HG03457 (cell line): ENCODE results near the gene EHD1.

Experiments used
- ATAC-seq: cut with Tn5 transposase; IDR thresholded peaks from one replicate; pipeline ENCODE4 v1.9.1; 2021; ENCODE audit warnings: moderate number of reproducible peaks; ENCODE audit not compliant: unreplicated experiment

EHD1 gene

DNA sequence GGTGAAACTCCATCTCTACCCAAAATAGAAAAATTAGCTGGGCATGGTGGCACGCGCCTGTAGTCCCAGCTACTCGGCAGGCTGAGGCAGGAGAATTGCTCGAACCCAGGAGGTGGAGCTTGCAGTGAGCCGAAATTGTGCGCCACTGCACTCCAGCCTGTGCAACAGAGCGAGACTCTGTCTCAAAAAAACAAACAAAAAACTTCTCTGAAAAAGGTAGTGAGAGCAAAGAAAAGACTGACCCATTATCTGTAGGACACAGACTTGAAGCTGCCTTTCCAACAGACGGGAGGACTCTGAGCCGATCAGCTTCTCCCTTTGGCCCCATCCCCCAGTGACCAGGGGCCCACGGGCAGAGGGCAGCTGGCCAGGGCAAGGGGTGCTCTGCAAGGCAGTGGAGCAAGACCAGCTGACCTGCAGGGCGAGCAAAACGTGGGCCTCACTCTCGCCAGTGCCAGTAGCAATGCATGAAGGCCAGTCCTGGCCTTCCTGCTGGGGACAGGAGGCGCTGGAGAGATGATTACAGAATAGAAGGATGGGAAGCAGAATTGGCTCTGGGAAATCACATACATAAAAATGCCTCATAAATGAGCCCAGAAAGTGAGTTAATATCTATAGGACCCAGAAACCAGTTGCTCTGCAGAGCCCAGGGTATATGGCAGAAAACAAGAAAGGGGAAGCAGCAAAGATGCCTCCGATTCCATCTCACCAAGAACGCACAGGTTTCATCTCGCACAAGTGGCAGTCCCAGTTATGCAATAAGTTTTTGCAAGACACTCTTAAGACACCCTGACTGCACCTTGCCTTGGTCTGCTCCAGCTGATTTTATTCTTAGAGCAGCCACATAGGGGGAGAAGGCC is 2.8 kb downstream of the EHD1 start:
- no peak for ATAC-seq

DNA sequence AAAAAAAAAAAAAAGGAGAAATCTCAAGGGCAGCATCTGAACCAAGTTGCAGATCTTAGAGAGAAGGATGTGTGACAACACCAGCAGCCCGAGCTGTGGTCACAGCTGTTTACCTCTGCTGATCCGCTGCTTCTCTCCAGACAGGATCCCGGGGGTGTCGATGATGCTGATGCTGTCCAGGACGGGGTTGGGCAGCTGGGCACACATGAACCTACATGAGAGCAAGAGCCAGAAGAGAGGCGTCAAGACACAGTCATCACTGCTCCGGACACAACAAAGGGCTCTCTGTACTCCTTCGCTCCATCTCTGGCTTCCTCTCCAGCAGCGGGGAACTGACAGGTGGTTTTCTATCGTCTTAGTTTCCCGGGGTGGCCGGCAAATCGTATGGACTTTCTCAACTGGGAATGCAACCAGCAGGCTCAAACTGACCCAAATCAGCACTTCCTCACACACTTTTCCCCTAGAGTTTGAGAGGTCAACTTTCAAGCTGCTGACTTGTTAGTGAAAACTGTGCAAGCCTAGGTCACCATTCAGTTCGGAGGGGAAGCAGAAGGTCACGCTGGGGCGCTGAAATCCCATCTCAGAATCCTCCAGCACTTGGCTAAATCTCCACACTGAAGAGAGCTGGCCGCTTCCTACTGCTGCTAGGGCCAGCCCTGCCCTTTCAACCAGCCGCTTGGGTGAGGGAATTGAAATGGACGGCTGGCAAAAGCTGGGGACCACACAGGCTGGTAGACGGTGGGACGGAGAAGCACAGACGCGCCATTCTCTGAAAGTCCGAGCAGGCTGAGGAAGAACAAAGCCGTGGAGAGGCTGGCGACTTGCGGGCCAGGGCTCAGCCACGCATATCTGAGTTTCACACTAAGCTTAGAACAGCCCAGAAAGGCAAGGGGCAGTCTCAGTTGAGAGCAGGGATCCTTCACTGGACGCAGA is 3.8 kb downstream of the EHD1 start:
- ATAC-seq = no peak

DNA sequence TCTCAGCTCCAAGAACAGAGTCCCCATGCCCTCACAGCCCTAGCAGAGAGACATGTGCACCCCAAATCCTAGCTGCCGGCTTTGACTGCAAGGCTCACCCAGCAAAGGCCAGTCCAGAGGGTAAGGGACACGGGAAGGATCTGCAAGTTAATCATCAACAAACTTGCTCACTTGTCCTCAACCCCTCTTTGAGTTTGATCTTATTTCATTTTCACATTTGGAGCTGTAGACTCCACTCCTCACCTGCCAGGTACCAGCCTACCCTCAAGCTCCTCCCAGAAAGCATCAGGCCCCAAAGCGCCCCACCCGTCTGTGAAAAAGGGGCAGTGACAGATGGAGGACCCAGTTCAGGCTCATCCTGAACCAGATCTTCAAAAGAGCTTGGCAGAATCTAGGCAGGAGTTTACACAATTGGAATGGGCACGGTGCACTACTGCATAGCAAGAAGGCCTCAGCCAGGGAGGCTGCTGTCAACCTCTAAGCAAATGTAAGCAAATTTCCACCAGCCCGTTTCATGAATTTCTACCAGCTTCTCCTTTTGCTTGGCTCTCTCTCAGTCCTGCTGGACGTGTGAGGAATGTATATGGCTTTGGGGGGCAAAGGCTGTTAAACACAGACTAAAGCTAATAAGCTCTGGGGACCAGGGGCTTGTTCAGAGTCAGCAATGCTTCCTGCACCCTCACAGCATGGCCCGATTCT is 5.5 kb downstream of the EHD1 start:
- ATAC-seq = no peak

DNA sequence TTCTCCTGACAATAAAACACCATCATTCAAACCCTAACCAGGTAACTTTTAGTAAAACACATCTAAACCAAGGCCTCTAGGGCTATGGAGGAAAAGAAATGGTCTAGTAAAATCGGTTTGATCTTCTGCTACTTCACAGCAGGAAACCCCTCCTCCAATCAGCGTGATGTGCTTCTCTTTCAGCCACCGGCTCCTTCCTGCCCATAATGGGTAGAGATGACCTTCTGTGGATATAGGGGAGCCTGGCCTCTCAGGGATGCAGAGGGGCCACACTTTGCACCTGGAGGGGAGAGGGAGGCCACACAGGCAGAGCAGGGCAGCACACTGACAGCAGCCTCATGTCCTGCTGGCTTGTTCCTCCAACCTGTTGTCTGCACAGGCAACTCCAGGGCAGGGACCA is 6.9 kb downstream of the EHD1 start:
- ATAC-seq = no peak

DNA sequence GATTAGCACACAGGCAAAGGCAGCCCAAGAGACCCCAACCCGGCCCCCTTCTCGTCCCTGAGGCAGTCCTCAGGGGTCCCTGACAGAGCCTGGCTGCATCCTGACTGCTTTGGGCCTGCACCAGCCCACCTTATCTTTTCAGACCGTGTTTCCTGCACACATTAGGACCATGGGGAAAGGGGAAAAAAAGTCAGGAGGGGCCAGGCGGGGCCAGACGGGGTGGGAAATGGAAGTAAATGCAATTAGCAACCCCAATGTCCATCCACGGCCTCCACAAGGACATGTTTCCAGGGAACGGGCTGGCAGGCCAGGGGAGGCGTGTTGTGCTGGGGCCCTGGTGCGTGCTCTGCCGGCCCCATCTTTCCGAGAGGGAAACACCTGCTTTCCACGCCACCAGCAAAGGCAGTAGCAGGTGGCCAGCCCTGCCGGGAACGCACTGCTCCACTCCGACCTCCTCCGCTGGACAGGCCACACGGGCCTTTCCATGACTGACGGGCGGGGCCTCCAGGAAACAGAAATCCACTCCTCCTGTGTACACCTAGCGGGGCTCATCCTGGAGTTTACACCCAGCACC is 7.4 kb downstream of the EHD1 start:
- ATAC-seq = no peak

DNA sequence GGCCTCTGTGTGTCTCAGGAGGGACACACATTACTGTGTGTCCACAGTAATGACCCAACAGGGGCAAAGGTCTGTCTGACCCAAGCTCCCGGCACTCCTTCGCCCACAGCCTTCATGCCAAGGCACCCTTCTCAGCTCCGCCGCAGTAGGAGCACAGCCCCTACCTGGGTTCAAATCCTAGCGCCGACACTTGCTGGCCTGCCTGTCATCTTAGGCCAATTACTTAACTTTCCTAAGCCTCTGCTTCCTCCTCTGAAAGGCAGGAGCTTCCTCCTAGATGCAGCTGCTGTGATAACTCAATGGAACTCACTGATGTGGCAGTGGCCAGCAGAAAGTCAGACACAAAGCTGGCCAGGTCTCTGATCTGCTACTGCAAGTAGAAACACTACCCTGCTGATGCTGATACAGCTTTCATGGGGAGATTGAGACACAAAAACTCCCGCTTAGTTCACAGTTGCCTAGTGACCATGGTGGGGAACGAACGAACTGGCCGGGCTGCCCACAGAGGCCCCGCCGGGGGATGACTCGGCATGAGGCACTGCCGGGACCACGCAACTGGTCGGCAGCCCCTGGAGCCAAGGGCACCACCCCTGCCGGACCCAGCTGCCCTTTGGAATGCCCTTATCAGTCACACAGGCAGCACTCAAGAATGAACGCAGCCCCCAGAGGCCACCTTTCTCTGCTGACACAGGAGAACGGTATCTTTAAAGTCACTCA is 8.1 kb downstream of the EHD1 start:
- ATAC-seq = no peak

DNA sequence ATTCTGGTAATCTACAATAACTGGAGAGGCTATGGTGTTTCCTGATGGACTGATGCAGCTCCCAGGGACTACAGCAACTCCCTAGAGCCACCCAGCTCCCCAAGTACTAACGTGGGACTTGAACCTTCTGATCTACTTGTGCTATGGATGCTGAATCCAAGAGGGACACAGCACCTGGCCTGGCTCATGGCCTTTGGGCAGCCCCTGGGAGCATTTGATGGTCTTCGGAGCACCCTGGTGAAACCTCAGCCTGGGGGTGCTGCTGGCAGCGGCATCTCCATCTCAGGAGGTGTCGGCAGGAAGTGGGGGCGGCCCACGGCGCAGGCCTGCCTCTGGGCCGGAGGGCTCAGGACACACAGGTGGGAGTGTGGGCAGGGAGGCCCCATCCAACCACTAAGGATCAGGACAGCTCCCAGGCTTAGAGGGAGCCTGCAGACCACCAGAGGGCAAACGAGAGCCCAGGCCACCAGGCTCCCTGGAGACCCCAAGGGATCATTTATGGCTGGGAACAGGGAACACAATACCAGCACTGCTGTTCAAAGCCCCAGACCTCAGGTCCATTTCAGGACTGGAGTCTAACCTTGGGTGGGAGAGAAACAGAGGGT is 8.7 kb downstream of the EHD1 start:
- ATAC-seq = no peak

DNA sequence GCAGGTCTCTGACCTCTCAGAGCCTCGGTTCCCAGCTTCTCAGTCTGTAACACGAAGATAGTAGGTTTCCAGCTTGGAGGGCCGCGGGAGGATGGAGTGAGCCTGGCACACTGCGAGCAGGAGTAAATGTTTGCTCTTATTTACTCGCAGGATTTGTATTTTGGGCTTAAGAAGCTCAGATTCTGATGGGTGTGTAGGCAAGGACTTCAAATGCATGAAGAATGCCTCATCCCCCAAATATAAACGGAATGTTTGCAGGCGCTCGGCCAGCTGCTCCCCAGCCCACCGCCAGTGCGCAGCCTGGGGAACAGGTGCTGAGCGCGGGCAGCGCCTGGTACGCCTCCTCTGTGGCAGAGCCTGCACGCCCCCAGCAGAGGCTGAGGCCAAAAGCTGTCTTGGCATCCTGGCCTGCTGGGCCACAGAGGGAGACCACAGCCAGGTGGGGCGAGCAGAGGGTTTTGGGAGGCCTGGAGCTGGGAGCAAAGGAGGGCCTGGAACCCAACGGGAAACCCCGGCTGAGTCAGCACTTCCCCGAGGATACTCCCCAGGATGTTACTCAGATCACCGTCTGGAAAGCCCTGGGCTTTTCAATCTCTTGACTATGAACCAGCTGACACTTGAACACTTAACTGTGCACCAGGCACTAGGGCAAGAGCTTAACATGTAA is 9.4 kb downstream of the EHD1 start:
- ATAC-seq = no peak

DNA sequence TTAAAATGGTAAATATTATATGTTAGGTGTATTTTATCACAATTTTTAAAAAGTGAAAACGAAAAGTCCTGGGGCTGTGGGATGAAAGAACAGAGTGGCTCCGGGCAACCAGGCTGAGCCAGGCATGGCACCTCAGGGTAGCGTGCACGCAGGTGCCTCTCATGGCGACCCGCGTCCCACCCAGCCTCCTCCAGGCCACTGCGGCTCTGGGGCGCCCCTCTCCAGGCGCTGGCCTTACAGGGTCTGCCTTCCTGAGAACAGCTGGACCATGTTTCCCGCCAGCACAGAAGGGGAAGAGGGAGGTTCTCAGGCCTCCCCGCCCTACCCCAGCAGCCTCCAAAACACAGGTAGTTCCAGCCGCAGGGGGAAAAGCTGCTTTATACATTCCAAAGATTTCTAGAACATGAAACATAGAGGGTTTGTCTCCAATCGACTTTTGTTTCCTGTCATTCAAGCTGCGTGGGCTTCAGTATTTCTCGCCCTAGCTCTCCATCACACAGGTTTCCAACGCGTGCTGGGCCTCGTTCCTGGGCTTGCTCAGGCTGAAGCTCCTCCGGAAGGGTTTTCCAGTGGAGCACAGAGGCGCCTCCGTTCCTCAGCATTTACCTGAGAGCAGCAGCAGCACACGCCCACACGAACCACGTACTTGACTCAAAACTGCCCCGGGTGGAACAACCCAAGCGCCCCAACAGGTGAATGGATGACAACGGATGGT is 10.5 kb downstream of the EHD1 start:
- ATAC-seq = no peak

DNA sequence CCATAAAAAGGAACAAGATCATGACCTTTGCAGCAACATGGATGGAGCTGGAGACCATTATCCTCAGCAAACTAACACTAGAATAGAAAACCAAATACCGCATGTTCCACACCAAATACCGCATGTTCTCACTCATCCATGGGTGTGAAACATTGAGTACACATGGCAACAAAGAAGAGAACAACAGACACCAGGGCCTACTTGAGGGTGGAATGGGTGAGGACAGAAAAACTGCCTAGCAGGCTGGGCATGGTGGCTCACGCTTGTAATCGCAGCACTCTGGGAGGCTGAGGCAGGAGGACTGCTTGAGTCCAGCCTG is 12.3 kb downstream of the EHD1 start:
- no peak for ATAC-seq

DNA sequence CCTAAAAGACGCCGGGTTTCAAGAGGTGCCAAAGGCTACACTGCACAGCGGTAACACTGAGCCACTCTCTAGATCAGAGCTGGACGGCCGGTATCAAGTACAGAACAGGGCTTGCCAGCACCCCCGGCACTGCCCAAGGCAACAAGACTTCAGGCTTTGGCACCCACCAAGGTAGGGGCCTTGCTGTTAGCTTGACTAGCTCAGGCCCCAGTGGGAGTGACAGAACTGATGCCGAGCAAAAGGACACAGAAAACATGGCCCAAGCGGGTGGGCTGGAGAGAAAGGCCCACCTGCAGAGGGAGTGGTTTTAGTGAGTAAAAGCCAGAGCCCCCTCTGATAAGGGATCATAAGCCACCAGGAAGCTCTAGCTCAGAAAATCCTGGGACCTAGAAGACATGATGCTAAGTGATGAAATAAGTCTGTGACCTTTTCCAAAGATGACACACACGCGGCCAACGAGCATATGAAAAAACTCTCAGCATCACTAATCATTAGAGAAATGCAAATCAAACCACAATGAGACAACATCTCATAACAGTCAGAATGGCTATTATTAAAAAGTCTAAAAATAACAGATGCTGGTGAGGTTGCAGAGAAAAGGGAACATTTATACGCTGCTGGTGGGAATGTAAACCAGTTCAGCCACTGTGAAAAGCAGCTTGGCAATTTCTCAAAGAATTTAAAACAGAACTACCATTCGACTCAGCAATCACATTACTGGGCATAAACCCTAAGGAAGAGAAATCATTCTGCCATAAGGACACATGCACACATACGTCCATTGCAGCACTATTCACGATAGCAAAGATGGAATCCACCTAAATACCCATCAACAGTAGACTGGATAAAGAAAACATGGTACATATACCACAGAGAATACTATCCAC is 12.9 kb downstream of the EHD1 start:
- no peak for ATAC-seq

DNA sequence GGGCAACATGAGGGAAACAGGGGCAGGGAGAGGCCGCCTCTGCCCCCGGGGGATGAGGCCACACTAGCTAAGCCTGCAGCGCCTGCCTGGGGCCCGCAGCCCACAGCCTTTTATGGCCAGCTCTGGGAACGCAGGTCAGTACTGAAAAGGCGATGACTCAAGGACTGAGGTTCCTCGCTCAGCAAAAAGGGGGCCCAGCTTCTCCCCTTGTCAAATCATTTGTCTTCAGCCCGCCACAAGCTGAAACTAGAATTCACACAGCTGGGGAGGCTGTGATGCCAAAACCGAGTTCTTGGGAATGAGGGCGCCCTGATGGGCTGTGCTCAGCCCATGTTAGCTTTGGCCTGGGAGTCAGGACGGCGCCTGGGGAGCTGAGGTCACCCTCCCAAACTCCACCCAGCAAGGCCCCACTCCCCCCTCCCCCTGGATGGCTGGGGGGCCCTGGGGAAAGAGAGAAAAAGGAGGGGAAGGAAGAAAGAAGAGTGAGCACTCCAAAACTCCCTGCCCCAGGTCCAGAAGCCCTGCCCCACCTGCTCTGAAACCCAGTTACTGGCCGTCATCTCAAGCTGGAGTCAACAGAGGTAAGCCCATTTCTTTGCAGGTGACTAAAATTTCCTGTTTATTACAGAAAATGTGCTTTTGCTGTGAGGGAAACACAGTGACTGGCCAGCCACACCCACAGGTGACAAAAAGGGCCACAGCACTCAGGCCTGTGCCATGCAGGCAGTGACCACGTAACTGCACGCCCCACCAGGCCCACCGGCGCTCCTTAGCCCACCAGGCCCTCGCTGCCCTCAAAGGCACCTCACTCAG is 13.7 kb downstream of the EHD1 start:
- ATAC-seq = no peak

DNA sequence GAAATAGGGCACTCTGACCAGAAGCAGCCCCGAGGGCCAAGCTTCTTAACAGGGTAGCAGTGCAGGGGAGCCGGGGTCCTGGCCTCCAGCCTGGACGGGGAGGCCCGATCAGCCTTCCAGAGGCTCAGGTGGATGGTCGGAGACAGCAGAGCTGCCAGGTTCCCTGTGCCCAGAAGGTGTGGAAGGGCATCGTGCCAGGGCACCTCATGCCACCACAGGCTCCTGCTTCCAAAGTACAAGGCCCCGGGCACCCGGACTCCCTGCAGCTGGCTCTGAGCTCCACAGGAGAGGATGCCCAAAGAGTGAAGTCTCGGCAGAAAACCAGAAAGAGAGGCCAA is 14.3 kb downstream of the EHD1 start:
- ATAC-seq = no peak

DNA sequence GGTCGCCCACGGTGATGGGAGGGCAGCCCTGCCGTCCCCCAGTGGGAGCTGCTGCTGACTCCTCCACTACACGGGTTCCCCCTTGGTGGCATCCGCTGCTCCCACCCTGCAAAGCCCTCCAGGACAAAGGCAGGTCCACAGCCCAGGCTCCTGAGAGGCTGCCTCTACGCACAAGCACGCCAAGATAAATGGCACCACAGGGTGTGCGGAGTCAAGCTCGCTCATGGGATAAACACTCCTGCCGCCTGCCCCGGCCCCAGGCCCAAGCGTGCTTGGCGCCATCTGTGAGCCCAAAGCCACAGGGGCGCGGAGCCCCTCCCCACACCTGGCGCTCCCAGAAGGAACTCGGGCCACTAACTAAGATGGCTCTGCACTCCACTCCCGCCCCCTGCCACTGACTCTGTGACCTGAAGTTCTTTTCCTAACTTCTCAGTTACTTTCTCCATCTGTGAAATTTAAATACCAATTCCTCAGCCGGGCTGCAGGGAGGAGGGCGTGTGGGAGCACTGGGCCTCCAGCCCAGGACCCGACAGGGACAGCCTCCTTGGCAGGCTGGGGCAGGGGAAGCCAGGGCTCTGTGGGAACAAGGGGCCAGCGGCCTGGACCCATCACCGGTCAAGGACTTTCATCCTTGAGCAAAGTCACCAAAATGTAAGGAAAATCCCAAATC is 14.9 kb downstream of the EHD1 start:
- ATAC-seq = no peak

DNA sequence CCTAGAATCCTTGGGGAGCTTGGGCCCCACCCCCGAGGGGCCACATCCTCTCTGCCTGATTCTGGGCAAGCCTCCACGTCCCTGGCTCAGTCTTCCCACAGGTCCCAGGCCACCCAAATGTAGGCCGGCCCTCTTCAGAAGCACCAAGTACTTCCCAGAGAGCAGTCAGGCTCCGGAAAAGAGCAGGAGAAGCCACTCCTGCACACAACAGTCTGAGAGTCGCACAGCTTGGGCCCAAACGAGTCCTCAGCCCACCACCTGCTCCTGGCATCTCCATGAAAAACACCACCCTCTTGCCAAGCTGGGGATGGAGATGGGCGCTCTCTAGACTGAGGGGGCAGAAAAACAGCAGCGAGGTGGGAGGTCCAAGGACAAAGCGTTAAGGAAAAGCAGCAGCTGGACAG is 15.4 kb downstream of the EHD1 start:
- no peak for ATAC-seq

DNA sequence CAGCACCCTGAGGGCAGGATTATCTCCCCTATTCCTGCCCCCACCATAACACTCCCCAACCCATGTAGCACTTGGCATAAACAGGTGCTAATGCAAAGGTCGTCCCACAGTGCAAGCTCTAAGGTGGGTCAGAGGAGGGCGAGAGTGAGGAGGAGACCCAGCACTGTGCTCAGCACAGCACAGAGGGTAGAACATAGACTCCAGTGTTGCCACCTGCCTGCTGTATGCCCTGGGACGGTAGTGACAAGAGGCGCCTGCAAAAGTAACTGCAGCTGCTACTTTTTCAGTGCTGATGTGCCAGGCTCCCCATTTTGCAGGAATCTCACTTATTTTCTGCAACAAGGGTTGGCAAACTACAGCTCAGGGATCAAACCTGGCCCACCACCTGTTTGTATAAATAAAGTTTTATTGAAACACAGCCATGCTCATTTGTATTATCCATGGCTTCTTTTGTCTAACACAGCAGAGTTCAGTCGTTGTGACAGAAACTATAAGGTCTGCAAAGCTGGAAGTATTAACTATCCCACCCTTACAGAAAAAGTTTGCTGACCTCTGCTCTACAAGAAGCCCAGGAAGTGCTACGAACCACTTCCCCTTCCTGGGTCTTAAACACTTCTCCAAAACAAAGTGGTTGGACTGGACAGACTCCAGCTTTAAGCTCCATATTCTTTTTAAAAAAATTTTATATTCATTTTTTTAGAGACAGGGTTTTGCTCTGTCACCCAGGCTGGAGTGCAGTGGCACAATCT is 17.0 kb downstream of the EHD1 start:
- no peak for ATAC-seq
